Fibroblast of skin of right quadriceps (primary cell): Measurements from ENCODE around the gene SARM1.

ENCODE experiments used
- DNase-seq: peaks from one replicate; pipeline ENCODE4 v3.0.0-alpha.2; 2013

Gene SARM1

DNA sequence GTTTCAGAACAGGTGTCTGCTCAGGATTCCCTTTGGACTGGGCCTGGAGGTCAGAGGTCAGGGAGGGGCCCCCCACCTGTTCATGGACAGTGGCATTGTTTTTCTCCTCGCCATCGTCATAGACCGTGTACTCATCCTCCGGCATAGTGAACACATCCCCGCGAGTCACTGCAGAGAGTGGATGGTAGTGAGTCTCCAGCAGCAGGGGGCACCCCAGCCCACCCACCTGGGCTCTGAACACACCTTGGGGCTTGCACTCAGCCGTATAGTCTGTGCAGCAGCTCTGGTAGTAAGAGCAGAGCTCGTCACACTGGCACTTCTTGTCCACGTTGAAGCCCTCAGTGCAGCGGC is 1.8 kb upstream of the SARM1 start:
- no peak for DNase-seq

- DNase-seq: no peak
These were observed 1.3 kb upstream of the SARM1 start, which contains the start of gene VTN for GRCh38 chr17:28370035-28370743. Gene VTN, minus strand, starts transcription at chr17:28370307. Its CDS starts 104 bp downstream, at chr17:28370203.

DNA sequence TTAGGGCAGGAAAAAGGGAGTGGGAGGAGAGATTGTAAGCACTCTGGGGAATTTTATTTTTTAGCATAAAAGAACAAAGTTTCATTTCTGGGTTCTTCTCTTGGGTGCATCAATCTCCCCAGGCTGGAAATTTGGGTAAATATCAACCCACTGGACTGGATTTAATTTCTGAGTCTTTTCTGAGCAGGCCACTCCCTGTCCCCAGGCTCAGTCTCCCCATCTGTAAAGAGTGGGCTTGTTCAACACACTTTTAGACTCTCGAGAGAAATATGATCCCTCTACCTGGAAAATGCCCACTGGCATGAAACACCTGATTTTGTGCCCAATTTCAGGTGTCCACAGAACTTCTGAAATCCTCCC is 770 bp upstream of the SARM1 start:
- no peak for DNase-seq

- no peak for DNase-seq
These were observed 880 bp downstream of the SARM1 start for GRCh38 chr17:28372203-28372944.

DNA sequence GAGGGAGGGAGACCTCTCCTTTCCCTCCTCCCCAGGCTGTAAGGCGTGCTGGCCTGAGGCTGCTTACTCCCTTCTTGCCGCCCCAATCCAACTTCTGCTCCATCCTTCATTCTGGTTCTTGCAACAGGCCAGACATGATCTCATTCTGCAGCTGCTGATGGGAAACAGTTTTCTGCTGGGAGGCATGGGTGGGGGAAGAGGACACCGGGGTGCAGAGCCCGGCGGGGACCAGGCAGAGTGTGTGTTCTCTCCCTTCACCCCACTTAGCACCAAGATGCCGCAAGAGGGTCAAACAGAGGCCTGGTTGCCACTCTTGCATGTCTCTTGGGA is 1.4 kb downstream of the SARM1 start:
- DNase-seq: no peak

DNA sequence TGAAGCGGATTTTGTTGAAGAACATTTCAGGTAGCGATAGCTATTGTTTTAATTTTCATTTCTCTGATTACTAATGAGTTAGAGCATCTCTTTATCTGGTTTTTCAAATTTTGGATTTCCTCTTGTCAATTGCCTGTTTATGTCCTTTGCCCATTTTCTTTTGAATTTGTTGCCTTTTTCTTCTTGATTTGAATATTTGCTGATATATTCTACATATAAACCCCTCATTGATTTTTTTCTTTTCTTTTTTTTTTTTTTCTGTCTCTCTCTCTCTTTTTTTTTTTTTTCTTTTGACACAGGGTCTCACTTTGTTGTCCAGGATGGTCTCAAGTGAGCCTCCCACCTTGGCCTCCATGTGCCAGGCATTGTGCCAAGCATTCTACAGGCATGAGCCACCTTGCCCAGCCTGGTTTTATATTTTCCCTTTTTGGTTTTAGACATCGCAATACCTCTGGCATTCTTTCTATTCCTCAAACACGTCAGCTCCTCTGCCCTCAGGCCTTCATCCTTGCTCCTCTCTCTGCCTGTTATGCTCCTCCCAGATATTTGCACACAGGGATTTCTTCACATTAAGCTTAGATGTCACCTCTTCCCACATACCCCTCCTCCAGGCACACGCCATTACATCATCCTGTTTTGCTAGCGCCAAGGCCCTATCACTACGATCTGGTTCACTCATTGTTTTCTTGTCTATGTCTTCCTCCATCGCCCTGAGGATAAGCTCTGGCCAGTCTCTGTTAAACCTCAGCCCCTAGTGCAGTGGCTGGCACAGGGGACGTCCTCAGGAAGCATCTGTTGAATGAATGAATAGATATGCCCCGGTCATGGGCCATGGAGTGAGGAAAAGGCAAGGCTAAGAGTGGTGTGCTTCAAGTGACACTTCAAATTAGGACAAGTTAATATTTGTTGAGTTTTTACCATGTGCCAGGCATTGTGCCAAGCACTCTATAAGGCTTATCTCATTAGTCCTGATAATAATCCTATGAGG is 8.6 kb downstream of the SARM1 start:
- DNase-seq: peak; percentile 36

DNA sequence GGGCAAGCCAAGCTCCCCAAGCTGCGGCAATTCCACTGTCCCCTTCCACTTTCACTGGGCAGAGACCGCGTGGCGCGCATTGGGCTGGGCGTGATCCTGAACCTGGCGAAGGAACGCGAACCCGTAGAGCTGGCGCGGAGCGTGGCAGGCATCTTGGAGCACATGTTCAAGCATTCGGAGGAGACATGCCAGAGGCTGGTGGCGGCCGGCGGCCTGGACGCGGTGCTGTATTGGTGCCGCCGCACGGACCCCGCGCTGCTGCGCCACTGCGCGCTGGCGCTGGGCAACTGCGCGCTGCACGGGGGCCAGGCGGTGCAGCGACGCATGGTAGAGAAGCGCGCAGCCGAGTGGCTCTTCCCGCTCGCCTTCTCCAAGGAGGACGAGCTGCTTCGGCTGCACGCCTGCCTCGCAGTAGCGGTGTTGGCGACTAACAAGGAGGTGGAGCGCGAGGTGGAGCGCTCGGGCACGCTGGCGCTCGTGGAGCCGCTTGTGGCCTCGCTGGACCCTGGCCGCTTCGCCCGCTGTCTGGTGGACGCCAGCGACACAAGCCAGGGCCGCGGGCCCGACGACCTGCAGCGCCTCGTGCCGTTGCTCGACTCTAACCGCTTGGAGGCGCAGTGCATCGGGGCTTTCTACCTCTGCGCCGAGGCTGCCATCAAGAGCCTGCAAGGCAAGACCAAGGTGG is 9.8 kb downstream of the SARM1 start:
- DNase-seq: no peak

DNA sequence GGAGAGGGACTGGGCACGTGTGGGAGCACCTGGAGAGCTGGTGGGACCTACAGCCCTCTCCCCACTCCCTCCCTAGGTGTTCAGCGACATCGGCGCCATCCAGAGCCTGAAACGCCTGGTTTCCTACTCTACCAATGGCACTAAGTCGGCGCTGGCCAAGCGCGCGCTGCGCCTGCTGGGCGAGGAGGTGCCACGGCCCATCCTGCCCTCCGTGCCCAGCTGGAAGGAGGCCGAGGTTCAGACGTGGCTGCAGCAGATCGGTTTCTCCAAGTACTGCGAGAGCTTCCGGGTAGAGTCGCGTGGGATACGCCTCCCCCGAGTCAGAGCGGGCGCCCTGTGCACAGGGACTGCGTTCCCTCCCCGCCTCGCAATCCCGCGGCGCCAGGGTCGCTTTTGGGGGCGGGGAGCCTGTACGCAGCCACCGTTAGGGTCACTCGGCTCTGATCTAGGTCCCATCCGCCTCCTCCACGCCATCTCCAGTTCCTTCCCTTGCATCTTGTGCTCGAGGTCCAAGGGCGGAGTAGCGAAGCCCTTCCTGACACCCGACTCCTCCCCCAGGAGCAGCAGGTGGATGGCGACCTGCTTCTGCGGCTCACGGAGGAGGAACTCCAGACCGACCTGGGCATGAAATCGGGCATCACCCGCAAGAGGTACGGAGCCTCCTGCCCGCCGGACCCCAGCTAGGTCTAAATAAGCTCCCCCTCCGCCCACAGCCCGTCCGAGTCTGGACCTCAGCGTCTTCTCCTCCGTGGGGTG is 13.0 kb downstream of the SARM1 start:
- no peak for DNase-seq

DNA sequence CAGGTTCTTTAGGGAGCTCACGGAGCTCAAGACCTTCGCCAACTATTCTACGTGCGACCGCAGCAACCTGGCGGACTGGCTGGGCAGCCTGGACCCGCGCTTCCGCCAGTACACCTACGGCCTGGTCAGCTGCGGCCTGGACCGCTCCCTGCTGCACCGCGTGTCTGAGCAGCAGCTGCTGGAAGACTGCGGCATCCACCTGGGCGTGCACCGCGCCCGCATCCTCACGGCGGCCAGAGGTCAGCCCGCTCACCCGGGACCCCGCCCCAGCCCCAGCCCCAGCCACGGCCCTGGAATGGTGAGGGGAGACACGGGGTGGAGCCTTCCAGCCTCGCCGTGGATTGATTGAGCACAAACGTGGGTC is 13.5 kb downstream of the SARM1 start:
- DNase-seq: no peak

DNA sequence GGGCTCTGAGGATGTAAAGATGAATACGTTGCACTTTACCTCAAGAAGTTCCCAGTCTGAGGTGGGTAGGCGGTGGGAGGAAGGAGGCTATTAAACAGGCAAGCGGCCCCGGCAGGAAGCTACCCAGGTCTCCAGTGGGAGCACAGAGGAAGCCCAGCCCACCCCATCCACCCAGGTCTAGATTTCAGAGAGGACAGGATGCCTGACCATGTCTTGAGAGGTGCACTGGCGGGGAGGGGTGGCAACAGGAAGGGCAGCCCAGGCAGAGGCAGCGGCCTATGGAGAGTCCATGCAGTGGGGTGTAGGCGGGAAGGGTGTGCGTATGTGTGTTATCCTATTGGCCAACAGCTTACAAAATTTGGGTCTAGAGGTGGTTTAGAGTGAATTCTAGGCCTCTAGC is 13.9 kb downstream of the SARM1 start:
- DNase-seq: no peak

GRCh38 chr17:28386391-28386790 is 14.9 kb downstream of the SARM1 start:
- DNase-seq: no peak

GRCh38 chr17:28388106-28388505 is 16.6 kb downstream of the SARM1 start:
- no peak for DNase-seq

- DNase-seq: no peak
These were observed 18.6 kb downstream of the SARM1 start for GRCh38 chr17:28390141-28390540.

DNA sequence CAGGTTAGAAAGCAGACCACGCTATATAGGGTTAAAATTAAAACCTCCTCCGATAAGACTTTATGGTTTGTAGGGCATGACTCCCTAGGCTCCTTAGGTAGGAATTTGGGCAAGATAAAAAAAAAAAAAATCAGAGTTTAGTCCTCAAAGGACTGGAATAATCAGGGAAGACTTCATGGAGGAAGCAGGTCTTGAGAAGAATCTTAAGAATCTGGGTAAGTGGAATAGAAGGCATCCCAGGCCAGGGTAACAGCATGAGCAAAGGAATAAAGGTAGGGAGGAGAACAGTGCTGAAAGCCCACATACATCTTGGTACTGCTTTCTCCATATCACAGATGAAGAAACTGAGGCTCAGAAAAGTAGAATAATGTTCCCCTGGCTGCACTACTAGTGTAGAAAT is 19.1 kb downstream of the SARM1 start:
- DNase-seq: no peak

GRCh38 chr17:28390984-28391383 is 19.5 kb downstream of the SARM1 start:
- no peak for DNase-seq

- DNase-seq: no peak
These were observed 19.9 kb downstream of the SARM1 start for GRCh38 chr17:28391401-28391800.

- no peak for DNase-seq
These were observed 21.0 kb downstream of the SARM1 start for GRCh38 chr17:28392491-28392890.

GRCh38 chr17:28394337-28395116 is 23.0 kb downstream of the SARM1 start:
- peak; percentile 55 for DNase-seq

DNA sequence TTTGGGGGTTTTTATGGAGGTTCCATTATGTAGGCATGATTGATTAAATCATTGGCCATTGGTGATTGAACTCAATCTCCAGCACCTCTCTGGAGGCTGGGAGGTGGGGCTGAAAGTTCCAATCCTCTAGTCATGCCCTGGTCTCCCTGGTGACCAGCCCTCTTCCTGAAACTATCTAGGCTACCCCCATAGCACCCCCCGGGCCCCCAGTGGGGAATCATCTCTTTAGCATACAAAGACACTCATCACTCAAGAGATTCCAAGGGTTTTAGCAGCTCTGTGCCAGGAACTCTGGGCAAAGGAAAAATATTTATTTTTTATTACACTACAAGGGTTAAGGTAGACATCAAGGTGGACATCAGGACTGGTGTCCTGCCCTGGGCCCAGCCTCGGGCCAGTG is 23.9 kb downstream of the SARM1 start:
- no peak for DNase-seq

DNA sequence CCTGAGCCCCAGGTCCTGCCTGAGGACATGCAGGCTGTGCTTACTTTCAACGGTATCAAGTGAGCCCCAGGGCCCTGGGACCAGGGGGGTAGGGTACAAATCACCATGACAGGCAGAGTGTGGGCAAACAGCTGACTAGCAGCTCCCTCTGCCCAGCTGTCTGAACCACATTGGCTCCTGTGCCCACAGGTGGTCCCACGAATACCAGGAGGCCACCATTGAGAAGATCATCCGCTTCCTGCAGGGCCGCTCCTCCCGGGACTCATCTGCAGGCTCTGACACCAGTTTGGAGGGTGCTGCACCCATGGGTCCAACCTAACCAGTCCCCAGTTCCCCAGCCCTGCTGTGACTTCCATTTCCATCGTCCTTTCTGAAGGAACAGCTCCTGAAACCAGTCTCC is 24.5 kb downstream of the SARM1 start:
- DNase-seq: no peak

GRCh38 chr17:28396635-28397239 is 25.2 kb downstream of the SARM1 start:
- DNase-seq: no peak
